Stimulated activated CD8-positive, alpha-beta memory T cell treated with anti-CD3 and anti-CD28 coated beads, Interleukin-4, amount 100 ng/mL, for 4 hours (primary cell): ENCODE data around the gene TBX18.

Source experiments
- DNase-seq, 2 donors: peaks; one replicate each; pipeline ENCODE4 v3.0.0-alpha.2; 2020; ENCODE audit warnings: low read depth in 2 of 2, low spot score in 1 of 2

TBX18 gene

DNA sequence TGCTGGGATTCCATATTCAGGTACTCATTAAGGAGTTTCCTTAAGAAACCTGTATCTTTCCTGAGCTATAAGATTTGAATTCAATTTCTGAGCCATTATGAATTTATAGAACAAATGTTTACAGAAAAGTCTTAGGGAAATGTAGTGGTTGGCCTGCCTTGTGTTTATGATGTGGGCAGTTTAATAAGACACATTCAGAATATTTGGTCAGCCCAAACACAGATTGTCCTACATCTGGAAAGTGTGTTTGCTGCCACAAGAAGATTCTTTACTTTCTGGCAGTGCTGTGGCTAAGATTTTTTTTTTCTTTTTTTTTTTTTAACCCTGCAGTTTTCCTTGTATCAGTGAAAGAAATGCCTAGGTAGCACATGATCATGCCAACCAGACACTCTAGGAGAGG, 15.2 kb downstream of the TBX18 start:
- DNase-seq, result no peak

GRCh38 chr6:84748376-84748775, 16.0 kb downstream of the TBX18 start:
- DNase-seq, result no peak

DNA sequence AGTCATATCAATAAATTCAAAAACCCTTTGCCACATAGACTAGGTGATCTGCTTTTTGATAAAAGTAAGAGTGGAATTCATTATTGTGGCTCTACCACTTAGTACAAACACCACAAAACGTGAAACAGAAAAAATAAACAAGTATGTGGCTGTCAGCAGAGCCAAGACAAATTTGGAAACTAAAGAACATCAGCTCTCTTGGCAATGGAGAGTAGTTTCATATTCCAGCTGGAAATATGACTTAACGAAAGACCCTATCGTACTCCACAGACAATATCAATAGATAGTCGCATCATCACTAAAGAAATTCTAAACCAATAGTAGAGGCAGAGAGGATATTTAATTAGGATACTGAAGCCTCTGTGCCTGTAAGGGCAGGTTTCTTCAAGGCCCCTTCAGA, 20.8 kb downstream of the TBX18 start:
- no peak for DNase-seq

DNA sequence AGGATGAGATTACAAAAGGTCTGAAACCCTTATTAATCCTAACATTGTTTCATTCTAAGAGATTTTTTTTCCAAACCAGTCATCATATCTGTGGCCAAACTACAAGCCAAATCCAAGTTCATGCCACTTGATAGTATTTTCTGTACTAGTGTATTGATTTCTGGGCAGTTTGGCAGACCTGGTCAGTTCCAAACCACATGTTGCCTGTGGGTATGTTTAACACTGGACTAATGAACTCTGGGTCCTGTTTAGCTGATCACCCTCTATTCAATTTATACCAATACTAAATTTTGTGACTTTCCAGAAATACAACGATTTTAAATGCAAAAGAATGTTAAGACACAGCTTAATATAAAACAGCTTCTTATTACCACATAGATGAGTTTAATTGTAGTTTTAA, 24.0 kb downstream of the TBX18 start:
- no peak for DNase-seq

DNA sequence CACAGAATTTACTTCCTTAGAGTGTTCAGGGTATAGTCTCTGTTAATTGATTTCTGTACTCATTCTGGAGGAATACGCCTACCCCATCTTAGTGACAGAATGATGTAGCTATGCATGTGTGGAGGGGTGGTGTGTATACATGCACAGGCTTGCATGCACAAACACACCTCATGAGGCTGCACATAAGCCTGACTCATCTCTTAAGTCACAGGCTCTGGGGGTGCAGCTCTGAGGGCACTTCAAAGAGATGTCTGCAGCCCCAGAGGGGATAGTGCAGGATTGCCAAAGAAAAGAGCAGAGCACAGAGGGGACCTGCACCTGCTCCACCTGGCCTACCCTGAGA, 24.6 kb downstream of the TBX18 start:
- DNase-seq, result no peak

GRCh38 chr6:84738996-84739865, 25.2 kb downstream of the TBX18 start:
- no peak for DNase-seq

DNA sequence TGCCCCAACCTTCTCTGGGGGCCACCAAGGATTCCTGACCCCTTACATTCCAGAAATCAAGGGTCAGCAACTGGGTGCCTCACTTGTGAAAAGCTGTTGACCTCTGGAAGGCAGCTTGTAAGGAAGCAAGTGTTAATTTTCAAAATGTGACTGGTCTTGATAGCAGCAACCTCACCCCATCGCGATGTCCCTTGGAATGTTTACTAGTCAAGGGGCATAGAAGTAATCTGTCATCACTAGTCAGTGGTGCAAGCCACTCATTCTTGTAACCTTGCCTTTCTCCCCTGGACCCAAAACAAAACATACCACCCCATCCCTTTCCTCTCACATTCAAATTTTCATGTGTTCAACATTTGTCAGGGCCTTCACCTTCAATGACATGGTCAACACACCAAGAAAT, 30.5 kb downstream of the TBX18 start:
- no peak for DNase-seq

- DNase-seq, result no peak
Observed at GRCh38 chr6:84731901-84732300, 32.5 kb downstream of the TBX18 start.

- DNase-seq, result no peak
Observed at GRCh38 chr6:84731401-84731800, 33.0 kb downstream of the TBX18 start.

DNA sequence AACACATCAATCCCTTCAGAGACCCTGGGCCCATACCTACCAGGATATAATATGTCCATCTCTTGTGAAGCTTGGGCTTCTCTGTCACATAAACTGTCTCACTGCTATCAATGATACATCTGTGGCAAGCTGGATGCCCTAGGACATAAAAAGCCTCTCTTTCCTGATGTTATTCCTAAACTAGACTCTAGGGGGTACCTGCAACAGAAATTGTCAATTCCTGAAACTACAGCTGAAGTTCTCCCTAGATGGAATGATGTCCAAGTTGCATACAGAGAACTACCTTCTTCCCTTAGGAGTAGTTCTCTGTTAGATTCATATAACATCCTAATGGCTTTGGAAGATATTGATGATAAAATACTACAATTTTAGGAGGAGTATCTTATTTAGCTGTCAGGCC, 35.8 kb downstream of the TBX18 start:
- no peak for DNase-seq

DNA sequence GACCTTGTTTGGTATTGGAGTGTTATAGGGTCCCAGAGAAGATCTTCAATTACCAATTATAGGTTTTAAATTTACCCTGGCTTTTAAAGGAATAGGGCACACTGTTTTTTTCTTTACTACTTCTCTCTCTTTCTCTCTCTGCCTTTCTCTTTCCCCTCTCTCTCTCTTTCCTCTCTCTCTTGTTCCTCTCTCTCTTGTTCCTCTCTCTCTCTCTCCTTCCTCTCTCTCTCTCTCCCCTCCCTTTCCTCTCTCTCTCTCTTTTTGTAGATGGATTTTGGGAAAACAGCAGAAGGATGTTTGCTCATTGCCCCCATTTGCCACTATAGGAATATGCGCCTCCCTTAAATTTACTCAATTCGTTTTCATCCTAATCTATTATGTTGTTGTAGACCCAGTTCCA, 45.2 kb downstream of the TBX18 start:
- no peak for DNase-seq

- DNase-seq, result no peak
Observed at GRCh38 chr6:84718038-84718955, 46.1 kb downstream of the TBX18 start.

DNA sequence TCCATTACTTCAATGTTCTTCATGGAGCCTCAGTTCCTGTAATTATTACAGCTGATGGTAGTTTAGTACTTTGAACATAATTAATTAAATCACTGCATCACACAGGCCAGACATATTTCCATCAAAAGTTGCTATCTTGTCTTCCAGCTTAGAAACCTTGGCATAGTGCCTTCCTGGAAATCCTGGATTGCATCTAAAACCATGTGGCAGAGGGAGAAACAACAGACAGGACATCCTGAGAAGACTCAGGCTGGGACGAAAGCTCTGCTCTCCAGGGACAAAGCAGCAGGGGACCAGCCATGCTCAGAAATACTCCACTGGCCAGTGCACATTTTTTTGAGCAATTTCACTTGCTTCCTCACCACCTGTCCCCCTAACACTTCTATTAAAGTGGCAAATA, 55.3 kb downstream of the TBX18 start:
- no peak for DNase-seq

DNA sequence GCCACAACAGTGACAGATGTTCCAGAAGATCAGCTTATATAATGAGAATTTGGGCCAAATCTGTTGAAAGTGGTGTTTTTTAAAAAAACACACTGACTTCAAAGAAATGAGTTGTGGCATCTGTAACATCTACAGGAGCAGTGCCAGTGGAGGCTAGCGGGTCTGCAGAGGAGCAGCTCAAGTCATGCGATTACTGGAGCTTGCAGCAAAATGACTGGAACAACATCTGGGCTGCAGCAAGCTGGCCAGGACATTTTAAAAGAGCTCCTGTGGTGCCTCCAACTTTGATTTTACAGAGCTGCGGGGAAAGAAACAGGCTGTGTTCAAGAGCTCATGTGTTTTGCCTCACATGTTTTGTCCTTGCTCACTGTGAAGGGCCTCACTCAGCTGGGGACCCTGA, 57.2 kb downstream of the TBX18 start:
- DNase-seq, result no peak

GRCh38 chr6:84696166-84696565, 68.2 kb downstream of the TBX18 start:
- no peak for DNase-seq

- DNase-seq, result no peak
Observed at GRCh38 chr6:84691978-84692623, 72.3 kb downstream of the TBX18 start.

- no peak for DNase-seq
Observed at GRCh38 chr6:84688141-84688873, 76.1 kb downstream of the TBX18 start.

GRCh38 chr6:84687431-84687830, 77.0 kb downstream of the TBX18 start:
- no peak for DNase-seq

- DNase-seq, result no peak
Observed at GRCh38 chr6:84685983-84686584, 78.3 kb downstream of the TBX18 start.

GRCh38 chr6:84681693-84682326, 82.6 kb downstream of the TBX18 start:
- DNase-seq, result no peak
